ENCODE measurements around the gene NEU1. TPM values are rescaled to one million over a fixed set of nuclear protein-coding genes. Genes with fewer than 3 reads are reported as not detected.

Gene NEU1
- polyA plus RNA-seq, 1 donor: 17.7 TPM

DNA sequence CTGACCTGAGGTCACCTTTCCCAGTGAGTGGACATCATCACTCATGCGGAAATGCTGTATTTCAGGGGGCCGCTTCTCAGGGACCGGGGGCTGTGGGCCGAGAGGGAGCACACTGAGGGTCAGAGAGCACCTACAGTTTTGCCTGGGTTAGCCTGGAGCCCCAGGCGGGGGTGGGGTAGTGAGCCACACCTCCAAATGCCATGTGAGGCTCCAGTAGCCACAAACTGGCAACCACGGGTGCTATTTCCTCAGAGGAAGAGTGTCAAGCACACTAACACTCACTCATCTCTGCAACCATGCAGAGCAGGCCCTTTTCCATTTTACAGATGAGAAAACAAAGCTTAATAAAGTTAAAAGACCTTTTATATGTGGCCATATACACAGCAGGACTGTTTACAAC lies 30.2 kb upstream of the NEU1 start:
- DNase-seq: no peak

DNA sequence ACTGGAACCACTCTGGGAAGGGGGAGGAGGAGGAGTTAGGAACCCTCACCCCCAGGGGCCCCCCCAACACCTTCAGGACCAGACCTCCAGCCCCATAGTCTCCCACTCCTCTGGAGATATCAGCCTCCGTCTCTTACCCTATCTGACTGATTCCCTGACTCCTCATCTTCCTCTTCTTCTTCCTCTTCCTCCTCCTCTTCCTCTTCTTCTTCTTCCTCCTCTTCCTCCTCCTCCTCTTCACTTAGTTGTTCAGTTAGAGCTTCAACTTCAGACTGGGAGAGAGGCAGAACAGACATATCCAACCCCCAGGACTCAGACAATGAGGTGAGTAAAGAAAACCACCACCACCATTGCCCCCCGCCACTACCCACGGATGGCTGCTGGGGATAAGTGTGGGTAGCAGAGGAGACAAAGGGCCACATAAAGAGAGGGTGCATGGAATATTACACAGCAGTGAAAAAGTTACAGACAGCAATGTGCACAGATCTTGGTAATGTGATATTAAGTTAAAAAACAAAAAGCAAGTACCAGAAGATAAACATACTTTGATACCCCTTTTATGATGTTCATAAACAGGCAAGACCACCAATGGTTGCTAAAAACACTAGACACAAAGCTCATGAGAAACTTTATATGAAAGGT lies 26.8 kb upstream of the NEU1 start:
- DNase-seq: no peak

DNA sequence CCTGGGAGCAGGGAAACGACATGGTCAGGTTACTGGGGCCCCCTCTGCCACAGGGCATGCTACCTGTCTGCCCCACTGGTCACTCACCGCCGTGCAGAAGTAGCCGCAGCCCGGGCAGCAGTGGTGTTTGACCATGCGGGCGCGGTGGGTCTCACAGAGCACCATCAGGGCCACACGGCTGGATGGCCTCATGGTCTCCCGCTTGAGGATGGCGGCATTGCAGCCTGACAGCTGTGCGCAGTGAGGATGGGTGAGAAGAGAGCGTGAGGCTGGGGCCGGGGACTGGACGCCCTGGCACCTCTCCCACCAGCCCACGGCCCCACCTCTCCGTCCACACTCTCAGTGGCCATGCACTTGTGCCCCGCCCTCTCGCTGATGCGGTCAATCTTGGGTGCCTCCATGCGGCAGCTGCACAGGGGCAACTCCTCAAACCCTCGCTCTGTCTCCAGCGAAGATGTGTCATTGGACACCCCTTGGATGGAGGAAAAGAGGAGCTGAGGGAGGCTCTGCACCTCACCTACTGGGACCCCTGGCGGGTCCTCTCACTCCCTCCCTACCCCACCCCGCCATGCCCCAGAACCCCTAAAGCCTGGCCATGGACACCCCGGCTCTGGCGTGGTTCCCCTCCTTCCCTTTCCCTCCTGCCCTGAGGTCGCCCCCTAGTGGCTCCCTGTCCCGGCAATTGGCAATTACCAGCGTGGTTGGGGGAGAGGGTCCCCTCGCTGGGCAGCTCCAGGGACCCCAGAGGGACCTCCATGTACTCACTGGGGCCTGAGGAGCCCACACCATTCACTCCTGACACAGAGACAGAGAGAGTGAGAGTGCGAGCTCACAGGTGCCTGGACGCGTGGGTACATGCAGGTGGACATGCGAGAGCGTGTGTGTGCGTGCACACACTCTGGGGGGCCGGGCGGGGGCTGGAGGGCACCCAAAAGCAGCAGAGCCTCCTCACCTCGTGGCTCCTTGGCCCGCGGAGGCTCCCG lies 25.9 kb upstream of the NEU1 start:
- no peak for DNase-seq

DNA sequence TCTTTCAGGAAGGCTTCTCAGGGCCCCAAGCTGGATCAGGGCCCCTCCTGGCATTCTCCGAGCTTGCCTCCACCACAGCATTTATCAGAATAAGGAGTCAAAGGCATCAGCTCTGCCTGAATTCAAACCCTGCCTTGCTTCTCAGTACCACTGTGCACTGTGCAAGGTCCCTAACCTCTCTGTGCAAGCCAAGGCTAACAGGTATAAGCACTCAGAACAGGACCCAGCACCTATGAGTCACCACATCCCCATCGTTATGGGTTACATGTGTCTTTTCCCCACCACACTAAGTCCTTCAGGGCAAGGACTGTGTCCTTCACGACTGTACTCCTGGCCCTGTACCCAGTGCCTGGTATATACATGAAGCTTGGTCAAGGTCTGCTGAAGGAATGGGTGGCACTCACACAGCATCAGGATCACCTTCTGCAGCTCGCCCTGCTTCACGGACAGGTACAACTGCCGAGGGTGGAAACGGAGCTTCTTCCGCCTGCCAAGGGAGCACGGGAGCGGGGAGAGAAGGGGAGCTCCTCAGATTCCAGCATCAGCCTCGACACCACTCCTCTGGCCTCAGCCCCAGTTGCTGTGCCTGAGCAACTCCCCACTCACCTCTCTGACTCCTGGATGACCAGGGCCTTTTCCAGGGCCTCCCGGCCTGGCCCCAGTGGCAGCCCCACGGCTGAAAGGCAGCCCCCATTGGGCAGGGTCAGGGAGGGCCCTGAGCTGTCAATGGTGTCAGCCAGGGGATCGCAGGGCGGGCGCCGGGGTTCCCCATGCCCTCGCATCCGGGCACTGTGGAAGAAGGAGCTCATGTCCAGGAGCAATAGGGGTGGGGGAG lies 24.8 kb upstream of the NEU1 start:
- no peak for DNase-seq

DNA sequence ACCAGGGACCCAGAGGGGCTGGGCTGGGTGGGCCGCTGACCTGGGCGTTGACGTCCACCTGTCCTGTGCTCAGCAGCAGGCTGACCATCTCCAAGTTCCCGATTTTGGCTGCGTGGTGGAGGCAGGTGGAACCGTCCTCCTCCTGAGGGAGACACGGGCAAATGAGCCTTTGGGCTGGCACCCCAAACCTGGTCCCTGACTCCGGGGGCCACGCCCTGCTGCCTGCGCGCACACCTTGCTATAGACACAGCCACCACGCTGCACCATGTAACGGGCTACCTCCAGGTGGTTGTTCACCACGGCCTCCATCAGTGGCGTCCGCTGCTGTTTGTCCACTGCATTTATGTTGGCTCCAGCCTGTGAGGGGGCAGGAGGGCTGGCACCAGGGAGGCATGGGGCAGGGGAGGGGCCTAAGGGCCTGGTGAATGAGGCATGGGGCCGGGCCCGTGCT lies 23.9 kb upstream of the NEU1 start:
- DNase-seq: no peak

DNA sequence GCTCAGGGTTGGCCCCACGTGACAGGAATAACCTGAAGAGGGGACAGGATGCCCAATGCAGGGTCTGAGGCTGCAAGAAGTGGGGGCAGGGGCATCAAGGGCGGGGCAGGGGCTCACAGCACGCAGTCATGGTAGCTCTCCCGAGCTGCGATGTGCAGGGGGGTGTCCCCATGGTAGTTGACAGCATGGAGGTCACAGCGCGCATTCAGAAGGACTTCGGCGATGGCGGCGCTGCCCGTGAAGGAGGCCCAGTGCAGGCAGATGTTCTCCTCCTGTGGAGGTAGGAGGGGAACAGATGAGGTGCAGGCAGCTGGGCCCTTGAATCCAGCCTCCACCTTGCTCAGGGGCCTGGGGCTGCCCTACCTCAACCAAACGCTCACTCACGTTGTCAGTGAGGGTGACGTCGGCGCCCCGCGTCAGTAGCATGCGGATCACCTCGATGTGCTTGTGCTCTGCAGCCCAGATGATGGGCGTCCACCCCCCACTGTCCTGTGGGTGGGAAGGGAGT lies 22.0 kb upstream of the NEU1 start:
- no peak for DNase-seq

DNA sequence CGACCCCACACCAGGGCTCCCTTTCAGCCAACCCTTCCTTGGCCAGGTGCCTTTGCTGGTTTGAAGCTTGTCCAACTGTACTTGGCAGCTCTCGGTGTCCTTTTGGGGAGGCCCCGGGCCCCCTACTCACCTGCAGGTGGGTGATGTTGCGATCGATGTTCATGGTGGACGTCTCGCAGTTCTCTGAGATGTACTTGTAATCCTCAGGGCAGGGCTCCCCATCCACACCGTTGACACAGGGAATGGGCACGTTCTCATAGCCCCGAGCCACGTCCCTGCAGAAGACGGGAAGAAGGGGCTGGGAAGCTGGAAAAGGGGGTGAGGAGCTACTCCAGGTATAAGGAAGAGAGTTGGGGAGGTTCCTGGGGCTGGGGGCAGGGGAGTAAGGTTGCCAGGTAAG lies 21.1 kb upstream of the NEU1 start:
- DNase-seq: no peak

DNA sequence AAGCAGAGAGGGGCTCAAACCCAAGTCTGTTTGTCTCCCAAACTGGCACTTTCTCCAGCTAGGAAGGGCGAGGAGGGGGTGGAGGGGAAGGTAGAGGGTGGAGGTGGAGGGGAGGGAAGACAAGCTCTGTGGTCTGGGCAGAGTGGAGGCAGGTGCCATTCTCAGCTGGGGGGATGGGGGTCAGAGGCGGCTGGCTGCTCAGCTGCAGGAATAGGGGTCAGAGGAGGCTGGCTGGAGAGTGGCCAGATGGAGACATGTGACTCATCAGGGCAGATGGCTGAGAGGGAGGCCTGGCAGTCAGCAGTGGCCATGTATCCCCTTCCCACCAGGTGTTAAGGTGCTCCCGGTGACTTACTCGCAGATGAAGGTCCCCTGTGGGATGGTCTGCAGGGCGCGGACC lies 19.7 kb upstream of the NEU1 start:
- DNase-seq: no peak

DNA sequence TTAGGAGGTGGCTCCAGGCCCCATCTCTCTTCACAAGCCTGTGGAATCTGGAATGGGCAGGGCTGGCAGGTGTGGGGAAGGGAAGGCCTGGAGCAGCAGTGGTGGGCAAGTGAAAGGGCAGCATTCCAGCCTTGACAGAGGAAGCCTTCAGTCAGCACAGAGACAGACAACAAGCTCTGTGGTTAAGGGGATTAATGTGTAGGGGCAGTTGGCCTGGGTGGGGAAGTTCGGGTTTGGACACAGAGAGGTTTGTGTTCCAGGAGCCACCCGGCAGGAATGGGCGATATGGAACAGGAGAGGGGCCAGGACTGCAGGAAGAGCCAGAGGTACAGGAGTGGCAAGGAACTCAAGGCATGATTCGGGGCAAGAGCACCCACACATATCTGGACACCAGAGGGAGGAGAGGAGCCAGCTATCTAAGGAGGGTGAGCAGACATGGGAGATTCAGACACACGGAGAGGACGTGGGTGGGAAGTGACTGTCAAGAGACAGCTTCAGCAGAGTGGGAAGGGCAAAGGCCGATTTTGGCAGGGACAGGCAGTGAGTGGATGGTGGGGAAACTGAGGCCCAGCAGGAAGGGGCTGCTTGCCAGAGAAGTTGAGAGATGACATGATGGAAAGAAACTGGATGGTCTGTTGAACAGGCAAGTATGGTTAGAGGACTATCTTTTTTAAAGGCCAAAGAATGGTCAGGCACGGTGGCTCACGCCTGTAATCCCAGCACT lies 18.7 kb upstream of the NEU1 start:
- no peak for DNase-seq

DNA sequence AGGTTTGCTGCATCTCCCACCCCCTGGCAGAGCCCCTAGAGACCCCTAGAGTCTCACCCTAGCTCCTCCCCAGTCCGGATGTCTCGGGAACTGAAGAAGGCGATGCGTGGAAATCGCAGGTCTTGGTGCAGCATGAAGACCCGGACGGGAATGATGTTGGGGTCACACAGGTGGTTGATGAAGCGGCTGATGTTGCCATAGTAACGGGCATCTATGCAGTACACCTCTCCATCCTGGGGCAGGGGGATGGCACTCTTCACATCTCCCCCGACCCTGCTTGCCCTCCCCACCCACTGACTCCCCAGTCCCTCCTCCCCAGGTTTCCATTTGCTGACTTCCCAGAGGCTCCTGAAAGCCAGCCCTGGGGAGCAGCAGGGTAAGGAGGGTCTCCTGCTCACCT lies 18.0 kb upstream of the NEU1 start:
- DNase-seq: no peak

DNA sequence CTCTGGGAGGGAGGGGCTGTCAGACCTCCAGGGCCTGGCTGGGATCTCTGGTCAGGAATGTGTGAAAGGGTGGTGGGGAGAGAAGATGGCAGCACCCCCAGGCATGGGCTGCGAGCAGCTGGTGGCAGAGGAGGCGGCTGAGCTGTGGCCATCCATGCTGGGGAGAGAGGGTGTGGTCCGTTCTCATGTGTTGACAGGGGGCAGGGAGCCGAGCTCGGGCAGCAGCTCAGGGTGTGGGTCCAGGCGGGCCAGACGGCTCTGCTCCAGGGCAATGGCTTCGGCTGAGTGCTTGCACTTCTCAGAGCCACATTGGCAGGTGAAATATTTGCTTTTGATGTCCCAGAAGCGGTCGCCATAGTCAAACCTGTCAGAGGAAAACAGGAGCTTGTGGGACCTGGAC lies 17.3 kb upstream of the NEU1 start:
- no peak for DNase-seq

DNA sequence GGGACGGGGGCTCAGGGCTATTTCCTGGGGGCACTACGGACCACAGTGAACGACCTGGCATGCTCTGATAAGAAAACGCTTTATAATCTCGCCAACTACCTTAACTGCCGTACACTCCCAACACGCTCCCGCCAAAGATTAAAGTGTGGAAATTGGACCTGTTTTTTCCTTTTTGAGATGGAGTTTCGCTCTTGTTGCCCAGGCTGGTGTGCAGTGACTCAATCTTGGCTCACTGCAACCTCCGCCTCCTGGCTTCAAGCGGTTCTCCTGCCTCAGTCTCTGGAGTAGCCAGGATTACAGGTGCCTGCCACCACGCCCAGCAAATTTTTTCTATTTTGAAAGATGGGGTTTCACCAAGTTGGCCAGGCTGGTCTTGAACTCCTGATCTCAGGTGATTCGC lies 16.5 kb upstream of the NEU1 start:
- DNase-seq: no peak

DNA sequence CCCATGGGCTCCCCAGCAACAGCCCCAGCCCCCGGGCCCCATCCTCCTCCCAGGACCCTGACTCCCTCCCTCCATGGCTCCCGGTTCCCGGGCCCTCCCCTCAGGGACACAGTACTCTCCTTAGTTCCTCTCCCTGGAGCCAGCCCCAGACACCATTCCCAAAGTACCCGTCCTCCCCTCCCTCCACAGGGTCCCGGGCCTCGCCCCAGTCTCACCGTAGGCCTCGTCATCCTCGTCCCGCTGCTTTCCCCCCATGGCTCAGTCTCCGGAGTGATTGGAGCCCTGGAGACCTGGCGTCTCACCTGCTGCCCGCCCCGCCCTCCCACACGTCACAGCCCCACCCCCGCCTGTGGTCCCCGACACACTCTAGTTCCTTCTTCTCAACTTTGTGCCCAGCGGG lies 16.1 kb upstream of the NEU1 start, which contains the start of gene SLC44A4:
SLC44A4 (minus strand) TSS at position 272 of the 400 bp plus-strand sequence; CDS start at position 255, 17 bp downstream.
- DNase-seq: no peak

DNA sequence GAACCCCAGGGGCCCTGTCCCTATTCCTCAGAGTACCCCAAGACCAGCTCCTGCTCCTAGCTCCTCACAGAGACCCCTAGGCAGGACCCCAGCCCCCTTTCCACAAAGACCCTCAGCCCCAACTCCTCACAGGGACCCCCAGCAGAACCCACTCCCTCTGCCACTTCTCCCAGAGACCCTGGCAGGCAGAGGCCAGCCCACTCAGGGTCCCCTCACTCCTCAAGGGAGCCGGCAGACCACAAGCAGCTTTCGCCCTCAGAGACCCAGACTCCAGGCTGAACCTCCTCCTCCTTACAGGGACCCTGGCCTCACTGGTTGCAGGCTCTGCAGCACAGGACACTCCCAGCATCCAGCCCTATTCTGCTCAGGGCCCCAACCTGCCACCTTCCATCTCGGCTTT lies 15.6 kb upstream of the NEU1 start:
- DNase-seq: no peak

DNA sequence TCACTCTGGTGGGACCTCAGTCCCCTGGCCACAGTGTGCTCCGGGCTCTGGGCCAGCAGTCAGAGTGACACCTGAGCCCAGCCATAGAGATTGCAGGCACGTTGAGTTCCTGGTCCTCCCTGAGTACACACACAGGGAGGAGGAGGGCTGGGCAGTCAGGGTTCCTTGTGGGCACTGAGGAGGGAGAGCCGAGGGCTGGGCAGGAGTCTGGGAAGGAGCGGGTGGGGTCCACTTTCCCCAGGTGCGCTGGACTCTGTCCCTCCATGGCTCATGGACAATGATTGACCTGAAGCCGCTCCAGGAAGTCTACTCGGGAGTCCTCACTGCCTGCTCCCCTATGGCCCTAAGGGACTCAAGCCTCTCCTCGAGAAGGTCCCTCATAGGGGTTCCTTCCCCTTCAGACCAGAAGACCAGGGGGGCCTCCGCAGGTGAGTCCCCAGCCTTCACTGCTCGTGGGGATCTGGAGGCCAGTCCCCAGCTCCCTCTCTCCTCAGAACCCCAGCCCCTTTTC lies 15.1 kb upstream of the NEU1 start:
- DNase-seq: no peak

DNA sequence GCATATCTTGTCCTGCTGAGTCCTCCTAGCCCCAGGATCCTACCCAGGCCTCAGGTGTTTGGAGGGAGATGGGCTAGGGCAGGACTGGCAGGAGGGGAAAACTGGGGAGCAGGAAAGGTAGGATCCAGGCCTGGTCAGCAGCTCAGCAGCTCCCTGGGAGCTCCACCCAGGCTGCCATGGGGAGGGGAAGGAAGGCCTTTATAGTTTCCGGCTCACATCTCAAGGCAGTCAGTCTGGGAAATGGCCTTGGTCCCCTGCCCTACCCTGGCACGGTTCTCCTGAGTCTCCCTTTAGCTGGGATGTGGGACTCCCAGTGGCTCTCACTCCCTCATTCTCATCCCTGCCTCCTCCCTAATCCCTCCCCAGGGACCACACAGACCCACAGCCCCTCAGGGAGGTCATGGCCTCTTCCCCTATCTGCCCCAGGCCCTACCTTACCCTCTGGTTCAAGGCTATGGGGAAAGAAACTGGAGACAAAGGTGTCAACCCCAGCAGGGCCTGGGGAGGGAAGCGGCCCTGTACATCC lies 14.6 kb upstream of the NEU1 start:
- DNase-seq: no peak

DNA sequence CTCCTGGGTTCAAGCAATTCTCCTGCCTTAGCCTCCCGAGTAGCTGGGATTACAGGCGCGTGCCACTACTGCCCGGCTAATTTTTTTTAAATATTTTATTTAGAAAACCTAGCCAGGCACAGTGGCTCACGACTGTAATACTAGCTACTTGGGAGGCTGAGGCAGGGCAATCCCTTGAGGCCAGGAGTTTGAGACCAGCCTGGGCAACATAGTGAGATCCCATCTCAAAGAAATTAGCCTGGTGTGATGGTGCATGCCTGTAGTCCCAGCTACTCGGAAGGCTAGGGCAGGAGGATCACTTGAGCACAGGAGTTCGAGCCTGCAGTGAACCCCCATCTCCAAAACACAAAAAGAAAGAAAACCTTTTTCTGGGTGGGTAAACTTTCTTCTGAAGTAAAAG lies 13.7 kb upstream of the NEU1 start:
- DNase-seq: no peak

DNA sequence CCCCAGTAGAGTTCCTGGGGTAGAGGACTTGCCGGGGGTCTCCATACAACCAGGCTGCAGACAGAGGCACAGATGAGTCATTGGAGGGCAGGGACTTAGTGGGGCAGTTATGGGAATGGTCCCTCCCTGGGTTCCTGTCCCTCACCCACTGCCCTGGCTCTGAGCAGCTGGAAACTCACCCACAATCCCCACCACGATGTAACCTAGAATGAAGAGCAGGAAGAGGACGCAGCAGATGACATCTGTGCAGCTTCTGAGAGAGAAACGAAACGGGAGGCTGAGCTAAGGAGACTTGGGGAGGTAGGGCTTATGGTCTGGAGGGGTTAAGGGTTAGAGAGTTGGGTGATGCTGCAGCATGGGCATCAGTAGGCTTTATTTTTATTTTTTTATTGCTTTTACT lies 13.3 kb upstream of the NEU1 start:
- no peak for DNase-seq

DNA sequence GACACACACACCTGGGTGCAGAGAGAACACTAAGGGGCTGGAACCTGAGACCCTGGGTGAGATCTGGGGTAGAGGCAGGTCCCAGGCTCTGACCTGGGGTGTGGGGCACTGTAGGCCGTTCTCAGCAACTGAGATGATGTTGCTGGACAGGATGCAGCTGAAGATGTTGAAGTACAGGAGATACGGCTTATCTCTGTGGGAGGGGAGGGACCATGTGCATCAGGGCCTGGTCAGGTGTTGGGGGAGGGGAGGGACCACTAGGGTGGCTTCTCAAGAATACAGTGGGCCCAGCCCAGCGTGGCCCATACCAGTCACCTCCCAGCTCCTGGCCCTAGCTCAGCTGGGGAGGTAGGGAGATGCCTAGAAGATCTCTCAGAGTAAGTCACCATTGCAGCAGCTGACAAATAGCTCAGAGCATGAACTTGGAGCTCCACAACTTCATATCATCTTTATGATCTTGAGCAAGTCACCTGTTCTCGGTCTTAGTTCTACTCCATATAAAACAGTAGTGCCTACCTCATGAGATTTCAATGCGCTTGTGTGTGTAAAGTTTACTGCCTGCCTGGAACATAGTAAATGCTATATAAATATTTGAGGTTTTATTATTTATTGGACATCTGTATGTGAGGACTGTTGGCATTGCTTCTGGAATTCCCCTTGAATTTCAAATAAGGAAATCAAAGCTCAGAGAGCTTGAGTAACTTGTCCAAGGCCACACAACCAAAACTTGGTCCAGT lies 12.4 kb upstream of the NEU1 start:
- no peak for DNase-seq

DNA sequence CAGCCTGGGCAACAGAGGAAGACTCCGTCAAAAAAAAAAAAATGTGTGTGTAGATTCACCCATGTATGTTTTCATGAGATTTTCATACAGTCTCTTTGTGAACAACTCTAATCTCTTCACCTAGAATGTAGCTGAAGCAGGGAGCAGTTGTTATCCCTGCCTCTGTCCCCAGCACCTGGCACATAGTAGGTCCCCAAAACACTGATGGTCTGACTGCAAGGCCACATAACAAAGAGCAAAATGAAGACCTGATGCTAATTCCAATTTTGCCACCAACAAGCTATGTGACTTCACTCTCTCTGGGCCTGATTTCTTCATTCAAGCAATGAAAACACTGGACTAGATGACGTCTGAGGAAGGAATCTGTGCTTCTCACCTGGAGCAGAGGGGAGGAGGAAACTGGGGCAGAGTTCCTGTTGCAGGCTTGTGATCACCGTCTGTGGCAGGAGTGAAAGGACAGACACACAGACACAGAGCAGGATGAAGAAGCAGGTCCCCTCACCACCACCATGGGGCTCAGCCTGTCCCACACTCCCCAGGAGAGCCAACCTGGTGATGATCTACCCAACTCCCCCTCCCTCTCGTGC lies 11.6 kb upstream of the NEU1 start:
- no peak for DNase-seq

Data from hindlimb muscle (tissue), 1 donor.